Peyer's patch (tissue), 4 donors: ENCODE results near the gene NUDT12. TPM values are rescaled to one million over a fixed set of nuclear protein-coding genes. Genes with fewer than 3 reads are reported as not detected.
A peak's percentile ranks its signal among the peaks of the same experiment; 100 is the strongest.

Experiments used
- DNase-seq, 3 donors: peaks; one replicate each; pipeline ENCODE4 v3.0.0-alpha.2; 2017 to 2019
- H3K27ac ChIP-seq, 4 donors: fragments of 200-600 bp; sonication (generic); one replicate each; pipeline ENCODE4 v1.5.1; 2016 to 2019
- H3K27me3 ChIP-seq, 2 donors: fragments of 200-600 bp; sonication (generic); one replicate each; pipeline ENCODE4 v1.5.1; 2019
- H3K36me3 ChIP-seq, 3 donors: fragments of 200-600 bp; sonication (generic); one replicate each; pipeline ENCODE4 v1.5.1; 2016 to 2019
- H3K4me1 ChIP-seq, 4 donors: fragments of 200-600 bp; sonication (generic); one replicate each; pipeline ENCODE4 v1.5.1; 2016 to 2019
- H3K4me3 ChIP-seq, 4 donors: fragments of 200-600 bp; sonication (generic); 1 replicate in 3 of 4; 2 replicates in 1 of 4; pipeline ENCODE4 v1.5.1; 2016 to 2019; ENCODE audit warnings: mild to moderate bottlenecking in 1 of 4
- H3K9me3 ChIP-seq, 4 donors: fragments of 200-600 bp; sonication (generic); one replicate each; pipeline ENCODE4 v1.5.1; 2016 to 2019; ENCODE audit warnings: mild to moderate bottlenecking in 1 of 4
- POLR2A ChIP-seq, 2 donors: fragments of 450-650 bp; IDR thresholded peaks; one replicate each; pipeline ENCODE4 v1.5.1; 2017; ENCODE audit warnings: antibody characterized with exemption in 2 of 2, mild to moderate bottlenecking in 2 of 2, moderate library complexity in 2 of 2
- total RNA-seq, 4 donors: library from RNA; depleted of rRNA; stranded (reverse); fragments of >200 nt; gene quantifications; one replicate each; pipeline ENCODE4 v1.1.0, GENCODE V29; 2016
- TF ChIP-seq, protein P1 (sequence below), 6 experiments: fragments of 450-650 bp in 4 of 6; fragments of 200-600 bp in 2 of 6; sonication (generic) in 1 of 6; IDR thresholded peaks; one replicate each; pipeline ENCODE4 v1.5.1; 2017 to 2019; ENCODE audit warnings: antibody characterized with exemption in 6 of 6, mild to moderate bottlenecking in 3 of 6, moderate library complexity in 1 of 6

NUDT12 gene
- total RNA-seq, 4 donors from 2014 or later: 15.7 to 24.9 (median 19.6) TPM

DNA sequence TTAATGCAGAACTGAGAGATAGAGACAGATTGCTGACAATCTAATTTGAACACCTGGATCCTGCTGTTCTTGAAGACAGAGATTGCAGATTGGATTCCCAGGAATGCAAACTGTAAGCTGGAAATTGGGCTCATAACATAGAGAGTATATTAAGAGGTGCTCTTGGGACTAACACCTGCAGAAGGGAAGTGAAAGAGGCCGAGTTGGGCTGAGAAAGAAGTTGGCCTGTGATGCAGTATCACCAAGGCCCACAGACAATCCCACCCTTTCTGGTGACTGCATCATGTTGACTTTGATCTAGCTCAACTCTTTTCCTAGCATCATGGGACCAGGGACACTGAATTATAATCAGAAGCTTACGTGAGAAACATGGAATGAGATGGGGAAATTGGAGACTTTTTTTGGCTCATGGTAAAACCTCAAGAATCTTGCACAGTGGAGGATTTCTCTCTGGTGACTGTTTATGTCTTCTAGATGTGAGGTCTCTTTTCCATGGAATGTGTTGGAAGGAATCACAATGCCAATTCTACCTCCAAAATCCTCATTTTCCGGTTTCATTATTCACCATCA is 36.5 kb upstream of the NUDT12 start:
- H3K9me3 ChIP-seq: no peaks in the 10 kb centered on the region
- no peaks in the 10 kb centered on the region for H3K27me3 ChIP-seq

DNA sequence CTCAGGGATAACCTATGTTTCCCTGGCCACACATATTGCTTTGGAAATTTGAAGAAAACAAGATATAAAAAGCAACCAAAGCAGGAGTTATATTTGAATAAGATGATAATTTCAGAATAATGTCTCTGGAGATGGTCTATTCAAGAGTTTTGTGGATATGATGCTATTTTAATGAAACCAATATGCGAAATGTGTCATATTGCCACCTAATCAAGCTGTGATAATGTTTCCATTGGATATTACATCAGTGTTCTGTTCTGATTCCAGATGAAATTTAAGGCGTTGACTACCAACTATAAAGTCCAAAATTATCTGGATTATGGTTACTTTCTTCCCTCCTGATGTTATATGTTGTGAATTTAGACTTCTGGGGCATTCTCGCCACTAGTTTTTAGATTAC is 27.6 kb upstream of the NUDT12 start:
- no peaks in the 10 kb centered on the region for H3K4me1 ChIP-seq
- no peak for DNase-seq
- H3K27me3 ChIP-seq: no peaks in the 10 kb centered on the region
- no peak overlapping the region for H3K27ac ChIP-seq
- H3K36me3 ChIP-seq: no peaks in the 10 kb centered on the region
- no peak for TF ChIP-seq POLR2A (IDR thresholded peaks at IDR 0.05)
- TF ChIP-seq, protein P1, sequence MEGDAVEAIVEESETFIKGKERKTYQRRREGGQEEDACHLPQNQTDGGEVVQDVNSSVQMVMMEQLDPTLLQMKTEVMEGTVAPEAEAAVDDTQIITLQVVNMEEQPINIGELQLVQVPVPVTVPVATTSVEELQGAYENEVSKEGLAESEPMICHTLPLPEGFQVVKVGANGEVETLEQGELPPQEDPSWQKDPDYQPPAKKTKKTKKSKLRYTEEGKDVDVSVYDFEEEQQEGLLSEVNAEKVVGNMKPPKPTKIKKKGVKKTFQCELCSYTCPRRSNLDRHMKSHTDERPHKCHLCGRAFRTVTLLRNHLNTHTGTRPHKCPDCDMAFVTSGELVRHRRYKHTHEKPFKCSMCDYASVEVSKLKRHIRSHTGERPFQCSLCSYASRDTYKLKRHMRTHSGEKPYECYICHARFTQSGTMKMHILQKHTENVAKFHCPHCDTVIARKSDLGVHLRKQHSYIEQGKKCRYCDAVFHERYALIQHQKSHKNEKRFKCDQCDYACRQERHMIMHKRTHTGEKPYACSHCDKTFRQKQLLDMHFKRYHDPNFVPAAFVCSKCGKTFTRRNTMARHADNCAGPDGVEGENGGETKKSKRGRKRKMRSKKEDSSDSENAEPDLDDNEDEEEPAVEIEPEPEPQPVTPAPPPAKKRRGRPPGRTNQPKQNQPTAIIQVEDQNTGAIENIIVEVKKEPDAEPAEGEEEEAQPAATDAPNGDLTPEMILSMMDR (IDR thresholded peaks at IDR 0.05): no peak
- H3K9me3 ChIP-seq: no peaks in the 10 kb centered on the region
- H3K4me3 ChIP-seq: no peak overlapping the region

More for the DNA sequence above, 36.5 kb upstream of the NUDT12 start:
- Histone ChIP-seq H3K4me1 (no peaks in the 10 kb centered on the region), H3K4me3 (no peak overlapping the region), H3K36me3 (no peaks in the 10 kb centered on the region), H3K27ac (no peak overlapping the region)
- TF ChIP-seq, protein P1 (IDR thresholded peaks at IDR 0.05): no peak
- no peak for TF ChIP-seq POLR2A (IDR thresholded peaks at IDR 0.05)
- no peak for DNase-seq

DNA sequence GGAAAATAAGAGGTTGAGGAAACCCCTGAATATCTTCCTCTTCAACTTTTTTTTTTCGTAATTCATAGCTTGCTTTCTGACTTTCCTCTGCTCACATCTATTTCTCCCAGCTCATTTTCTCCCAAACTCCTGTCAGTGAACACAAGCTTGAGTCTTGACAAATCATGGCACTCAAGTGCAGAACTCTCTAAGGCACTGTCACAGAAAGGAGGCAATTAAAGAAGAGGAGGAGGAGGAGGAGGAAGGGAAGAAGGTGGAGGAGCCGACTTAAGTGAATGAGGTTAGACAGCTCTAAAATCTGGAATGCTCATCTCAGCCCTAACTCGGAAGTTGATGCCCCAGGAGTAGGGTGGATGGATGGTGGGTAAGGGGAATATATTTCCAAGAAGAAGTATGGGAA is 27.2 kb upstream of the NUDT12 start:
- no peaks in the 10 kb centered on the region for H3K4me1 ChIP-seq
- DNase-seq: no peak
- H3K9me3 ChIP-seq: no peaks in the 10 kb centered on the region
- no peak overlapping the region for H3K27ac ChIP-seq
- H3K27me3 ChIP-seq: no peaks in the 10 kb centered on the region
- H3K36me3 ChIP-seq: no peaks in the 10 kb centered on the region
- H3K4me3 ChIP-seq: no peak overlapping the region
- TF ChIP-seq POLR2A (IDR thresholded peaks at IDR 0.05): no peak
- TF ChIP-seq, protein P1 (IDR thresholded peaks at IDR 0.05): no peak

DNA sequence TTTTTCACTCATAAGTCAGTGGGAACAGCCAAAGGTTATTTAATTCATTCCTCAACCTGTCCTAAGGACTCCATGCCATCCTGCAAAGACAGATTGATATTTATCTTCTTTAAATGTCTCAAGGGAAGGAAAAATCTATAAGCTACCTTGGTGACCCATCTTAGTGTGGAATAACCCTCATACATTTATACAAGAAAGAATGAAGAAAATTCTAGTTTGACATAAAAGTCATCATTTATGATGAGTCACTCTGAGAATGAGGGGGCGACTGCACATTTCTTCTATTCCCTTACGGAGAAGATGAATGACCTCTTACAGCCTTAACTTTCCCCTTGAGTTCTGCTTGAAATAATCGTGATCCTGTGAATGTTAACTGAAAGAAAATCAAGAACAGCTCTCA is 26.8 kb upstream of the NUDT12 start:
- DNase-seq: no peak
- Histone ChIP-seq H3K4me1 (no peaks in the 10 kb centered on the region), H3K9me3 (no peaks in the 10 kb centered on the region), H3K4me3 (no peak overlapping the region), H3K27ac (no peak overlapping the region), H3K27me3 (no peaks in the 10 kb centered on the region), H3K36me3 (no peaks in the 10 kb centered on the region)
- TF ChIP-seq POLR2A (IDR thresholded peaks at IDR 0.05): no peak
- TF ChIP-seq, protein P1 (IDR thresholded peaks at IDR 0.05): no peak

DNA sequence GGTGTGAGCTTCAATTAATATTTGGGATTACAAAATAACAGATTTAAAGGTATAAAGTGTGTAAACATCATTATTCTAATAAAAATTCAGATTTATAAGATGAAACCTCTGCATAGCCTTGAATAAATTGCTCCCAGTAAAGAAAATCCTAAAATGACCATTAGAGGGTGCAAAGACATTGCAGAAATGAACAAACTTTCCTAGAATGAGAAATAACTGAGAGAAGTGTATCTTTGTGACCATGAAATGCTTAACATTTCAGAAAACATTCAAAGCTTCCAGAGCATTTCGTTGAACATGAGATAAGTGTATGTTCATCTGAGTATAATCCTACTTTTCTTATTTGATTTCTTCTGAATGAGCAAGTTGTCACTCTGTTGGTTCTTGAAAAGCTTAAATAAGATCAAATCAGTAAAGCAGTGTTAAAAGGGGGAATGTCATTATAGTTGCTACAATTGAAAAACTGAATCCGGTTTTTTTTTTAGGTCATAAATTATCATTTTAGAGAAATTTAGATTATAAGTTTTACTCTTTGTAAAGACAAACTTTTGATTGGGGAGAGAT is 24.7 kb upstream of the NUDT12 start:
- H3K27me3 ChIP-seq: no peaks in the 10 kb centered on the region
- DNase-seq: no peak
- TF ChIP-seq POLR2A (IDR thresholded peaks at IDR 0.05): no peak
- TF ChIP-seq, protein P1 (IDR thresholded peaks at IDR 0.05): peak in 3 of 6 experiments; percentile 24 to 36 (median 34)
- H3K4me1 ChIP-seq: no peaks in the 10 kb centered on the region
- H3K4me3 ChIP-seq: no peak overlapping the region
- no peaks in the 10 kb centered on the region for H3K36me3 ChIP-seq
- no peaks in the 10 kb centered on the region for H3K9me3 ChIP-seq
- no peak overlapping the region for H3K27ac ChIP-seq
